K562 (cell line): ENCODE results near the gene YJU2. TPM values are rescaled to one million over a fixed set of nuclear protein-coding genes. Genes with fewer than 3 reads are reported as not detected.

Experiments
- ETV1 ChIP-seq: fragments of 450-650 bp; conservative IDR thresholded peaks from 2 replicates; pipeline ENCODE4 v1.6.1; 2016; ENCODE audit warnings: missing genetic modification characterization, control low read depth, low read depth, missing compliant biosample characterization
- GATA2 ChIP-seq: sonication (generic); formaldehyde crosslinking; IDR thresholded peaks from 2 replicates; pipeline ENCODE4 v1.4.0; 2020; ENCODE audit warnings: mild to moderate bottlenecking, missing genetic modification reagents
- MYC ChIP-seq, 2 experiments: fragments of 250-450 bp in 1 of 2; sonication (Bioruptor Pico) in 1 of 2; IDR thresholded peaks; 2 replicates each; pipeline versions ENCODE4 v1.5.1 to v1.6.1; 2012 to 2021; ENCODE audit warnings: low read depth in 2 of 2, borderline replicate concordance in 1 of 2, improper control_type of control experiment in 1 of 2, low read length in 1 of 2, mild to moderate bottlenecking in 1 of 2, moderate library complexity in 1 of 2
- RFX7 ChIP-seq: fragments of 250-450 bp; sonication (Bioruptor Pico); IDR thresholded peaks from 2 replicates; pipeline ENCODE4 v1.5.1; 2021; ENCODE audit warnings: mild to moderate bottlenecking
- SUPT5H ChIP-seq: fragments of 450-650 bp; IDR thresholded peaks from 2 replicates; pipeline ENCODE4 v1.6.1; 2016
- polyA plus RNA-seq, 8 experiments: library from polyadenylated mRNA; depleted of rRNA in 4 of 8; stranded (reverse) in 5 of 8; unstranded in 3 of 8; fragments of >200 nt; fragmentation: Nextera tagmentation in 2 of 8; fragmentation: Illumina TruSeq in 1 of 8; extraction: Ambion mirVana in 2 of 8; extraction: Trizol in 1 of 8; gene quantifications; 2 replicates each; pipeline versions ENCODE4 v1.2.1 to v1.2.3, GENCODE V29; 2011 to 2014; ENCODE audit warnings: inconsistent platforms in 1 of 8, missing spikeins in 1 of 8
- total RNA-seq, 7 experiments: library from RNA; depleted of rRNA in 6 of 7; stranded (reverse); fragments of >200 nt in 6 of 7; fragmentation: Illumina TruSeq in 2 of 7; extraction: Trizol in 2 of 7; gene quantifications; 2 replicates each; pipeline versions ENCODE4 v1.2.1 to v1.2.3, GENCODE V29; 2011 to 2021; ENCODE audit warnings: low replicate concordance in 1 of 7
- TF ChIP-seq, protein P1 (sequence below): fragments of 200-800 bp; sonication (Bioruptor generic); IDR thresholded peaks from 2 replicates; pipeline ENCODE4 v1.6.1; 2017; ENCODE audit warnings: missing genetic modification characterization, missing compliant biosample characterization
- TF ChIP-seq, protein P2 (sequence below): sonication (generic); formaldehyde crosslinking; IDR thresholded peaks from 2 replicates; pipeline ENCODE4 v1.8.1; 2023; ENCODE audit warnings: missing genetic modification reagents, mild to moderate bottlenecking, borderline replicate concordance

Gene YJU2
- total and polyA plus RNA-seq, 9 of the 15 experiments (the other 6 are each of a cell fraction or from before 2014, with no cell fraction given) = 0.41 to 34.9 (median 19.3) TPM

DNA sequence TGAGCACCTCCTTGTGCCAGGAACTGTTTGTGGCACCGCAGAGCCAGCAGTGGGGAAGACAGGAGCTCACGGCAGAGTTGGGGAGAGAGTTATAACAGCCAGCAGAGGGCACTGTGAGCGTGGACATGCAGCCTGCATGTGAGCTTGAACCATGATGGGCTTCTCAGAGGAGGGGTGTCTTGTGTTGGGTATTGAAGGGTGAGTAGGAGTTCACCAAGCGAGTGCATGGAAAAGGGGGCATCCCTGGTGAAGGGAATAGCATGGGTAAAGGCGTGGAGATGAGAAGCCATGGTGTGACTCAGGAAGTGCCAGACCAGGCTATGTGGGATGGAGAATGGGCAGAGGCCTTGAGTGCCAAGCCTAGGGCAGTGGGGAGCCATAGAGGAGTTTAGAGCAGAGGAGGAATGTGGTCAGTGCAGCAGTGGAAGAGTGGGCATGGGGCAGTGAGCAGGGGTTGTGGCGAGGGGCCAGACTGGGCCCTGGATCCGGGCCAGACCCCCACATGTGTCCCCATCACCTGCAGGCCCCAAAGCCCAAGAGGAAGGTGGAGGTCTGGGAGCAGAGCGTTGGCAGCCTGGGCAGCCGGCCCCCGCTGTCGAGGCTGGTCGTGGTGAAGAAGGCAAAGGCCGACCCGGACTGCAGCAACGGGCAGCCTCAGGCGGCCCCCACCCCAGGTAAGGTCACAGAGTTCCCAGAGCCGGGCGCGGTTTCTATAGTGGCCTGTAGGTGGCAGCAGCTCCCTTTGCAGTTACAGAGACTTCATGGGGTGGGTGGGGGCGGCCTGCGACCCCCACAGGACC lies 20.4 kb downstream of the YJU2 start (continued):
- TF ChIP-seq, protein P1, sequence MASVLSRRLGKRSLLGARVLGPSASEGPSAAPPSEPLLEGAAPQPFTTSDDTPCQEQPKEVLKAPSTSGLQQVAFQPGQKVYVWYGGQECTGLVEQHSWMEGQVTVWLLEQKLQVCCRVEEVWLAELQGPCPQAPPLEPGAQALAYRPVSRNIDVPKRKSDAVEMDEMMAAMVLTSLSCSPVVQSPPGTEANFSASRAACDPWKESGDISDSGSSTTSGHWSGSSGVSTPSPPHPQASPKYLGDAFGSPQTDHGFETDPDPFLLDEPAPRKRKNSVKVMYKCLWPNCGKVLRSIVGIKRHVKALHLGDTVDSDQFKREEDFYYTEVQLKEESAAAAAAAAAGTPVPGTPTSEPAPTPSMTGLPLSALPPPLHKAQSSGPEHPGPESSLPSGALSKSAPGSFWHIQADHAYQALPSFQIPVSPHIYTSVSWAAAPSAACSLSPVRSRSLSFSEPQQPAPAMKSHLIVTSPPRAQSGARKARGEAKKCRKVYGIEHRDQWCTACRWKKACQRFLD = no peak
- TF ChIP-seq, protein P2, sequence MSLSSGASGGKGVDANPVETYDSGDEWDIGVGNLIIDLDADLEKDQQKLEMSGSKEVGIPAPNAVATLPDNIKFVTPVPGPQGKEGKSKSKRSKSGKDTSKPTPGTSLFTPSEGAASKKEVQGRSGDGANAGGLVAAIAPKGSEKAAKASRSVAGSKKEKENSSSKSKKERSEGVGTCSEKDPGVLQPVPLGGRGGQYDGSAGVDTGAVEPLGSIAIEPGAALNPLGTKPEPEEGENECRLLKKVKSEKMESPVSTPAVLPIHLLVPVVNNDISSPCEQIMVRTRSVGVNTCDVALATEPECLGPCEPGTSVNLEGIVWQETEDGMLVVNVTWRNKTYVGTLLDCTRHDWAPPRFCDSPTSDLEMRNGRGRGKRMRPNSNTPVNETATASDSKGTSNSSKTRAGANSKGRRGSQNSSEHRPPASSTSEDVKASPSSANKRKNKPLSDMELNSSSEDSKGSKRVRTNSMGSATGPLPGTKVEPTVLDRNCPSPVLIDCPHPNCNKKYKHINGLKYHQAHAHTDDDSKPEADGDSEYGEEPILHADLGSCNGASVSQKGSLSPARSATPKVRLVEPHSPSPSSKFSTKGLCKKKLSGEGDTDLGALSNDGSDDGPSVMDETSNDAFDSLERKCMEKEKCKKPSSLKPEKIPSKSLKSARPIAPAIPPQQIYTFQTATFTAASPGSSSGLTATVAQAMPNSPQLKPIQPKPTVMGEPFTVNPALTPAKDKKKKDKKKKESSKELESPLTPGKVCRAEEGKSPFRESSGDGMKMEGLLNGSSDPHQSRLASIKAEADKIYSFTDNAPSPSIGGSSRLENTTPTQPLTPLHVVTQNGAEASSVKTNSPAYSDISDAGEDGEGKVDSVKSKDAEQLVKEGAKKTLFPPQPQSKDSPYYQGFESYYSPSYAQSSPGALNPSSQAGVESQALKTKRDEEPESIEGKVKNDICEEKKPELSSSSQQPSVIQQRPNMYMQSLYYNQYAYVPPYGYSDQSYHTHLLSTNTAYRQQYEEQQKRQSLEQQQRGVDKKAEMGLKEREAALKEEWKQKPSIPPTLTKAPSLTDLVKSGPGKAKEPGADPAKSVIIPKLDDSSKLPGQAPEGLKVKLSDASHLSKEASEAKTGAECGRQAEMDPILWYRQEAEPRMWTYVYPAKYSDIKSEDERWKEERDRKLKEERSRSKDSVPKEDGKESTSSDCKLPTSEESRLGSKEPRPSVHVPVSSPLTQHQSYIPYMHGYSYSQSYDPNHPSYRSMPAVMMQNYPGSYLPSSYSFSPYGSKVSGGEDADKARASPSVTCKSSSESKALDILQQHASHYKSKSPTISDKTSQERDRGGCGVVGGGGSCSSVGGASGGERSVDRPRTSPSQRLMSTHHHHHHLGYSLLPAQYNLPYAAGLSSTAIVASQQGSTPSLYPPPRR (CRISPR knock-in tag) = no peak
- TF ChIP-seq ETV1 (tag) (no peak), MYC (IDR thresholded peaks at IDR 0.05; ENCODE audit: low read depth, low read length) (no peak), MYC (CRISPR knock-in tag; IDR thresholded peaks at IDR 0.05; ENCODE audit: borderline replicate concordance, low read depth) (peak; percentile 50; the same call in 1 of the 2 replicates), RFX7 (no peak), GATA2 (CRISPR knock-in tag) (no peak), SUPT5H (no peak)
